HepG2 (cell line): ENCODE results near the gene TP53TG5. TPM values are rescaled to one million over a fixed set of nuclear protein-coding genes. Genes with fewer than 3 reads are reported as not detected.

Experiments
- HOXD1 ChIP-seq: sonication (generic); formaldehyde crosslinking; IDR thresholded peaks from 2 replicates; pipeline ENCODE4 v1.5.0; 2020; ENCODE audit warnings: missing genetic modification reagents
- JUND ChIP-seq: sonication (generic); formaldehyde crosslinking; IDR thresholded peaks from 2 replicates; pipeline ENCODE4 v1.8.0; 2022; ENCODE audit warnings: mild to moderate bottlenecking, missing genetic modification reagents
- KDM1A ChIP-seq: IDR thresholded peaks from 2 replicates; pipeline ENCODE4 v1.6.1; 2016; ENCODE audit warnings: missing compliant biosample characterization
- NRL ChIP-seq: sonication (generic); formaldehyde crosslinking; IDR thresholded peaks from 2 replicates; pipeline ENCODE4 v1.5.0; 2020; ENCODE audit warnings: missing genetic modification reagents, mild to moderate bottlenecking, moderate library complexity, borderline replicate concordance
- SNAI1 ChIP-seq: sonication (generic); formaldehyde crosslinking; IDR thresholded peaks from 2 replicates; pipeline ENCODE4 v1.5.0; 2020; ENCODE audit warnings: mild to moderate bottlenecking, missing genetic modification reagents, borderline replicate concordance
- STAT5B ChIP-seq: sonication (generic); formaldehyde crosslinking; IDR thresholded peaks from 2 replicates; pipeline ENCODE4 v1.4.0; 2020; ENCODE audit warnings: missing genetic modification reagents
- ZNF232 ChIP-seq: sonication (generic); formaldehyde crosslinking; IDR thresholded peaks from 2 replicates; pipeline ENCODE4 v1.4.0; 2020; ENCODE audit warnings: missing genetic modification reagents, borderline replicate concordance
- ZNF253 ChIP-seq: sonication (generic); formaldehyde crosslinking; IDR thresholded peaks from 2 replicates; pipeline ENCODE4 v1.8.0; 2022; ENCODE audit warnings: mild to moderate bottlenecking, missing genetic modification reagents, borderline replicate concordance
- ZNF263 ChIP-seq: sonication (generic); formaldehyde crosslinking; IDR thresholded peaks from 2 replicates; pipeline ENCODE4 v1.4.0; 2020; ENCODE audit warnings: missing genetic modification reagents
- ZNF615 ChIP-seq: sonication (generic); formaldehyde crosslinking; IDR thresholded peaks from 2 replicates; pipeline ENCODE4 v1.5.0; 2020; ENCODE audit warnings: mild to moderate bottlenecking, missing genetic modification reagents, borderline replicate concordance
- ZNF644 ChIP-seq: IDR thresholded peaks from 2 replicates; pipeline ENCODE4 v1.6.1; 2016; ENCODE audit warnings: low read depth
- ZNF737 ChIP-seq: sonication (generic); formaldehyde crosslinking; IDR thresholded peaks from 2 replicates; pipeline ENCODE4 v1.5.0; 2020; ENCODE audit warnings: missing genetic modification reagents, mild to moderate bottlenecking, borderline replicate concordance
- polyA plus RNA-seq, 8 experiments: library from polyadenylated mRNA; depleted of rRNA in 3 of 8; stranded (reverse) in 7 of 8; unstranded in 1 of 8; fragments of >200 nt; fragmentation: Illumina TruSeq in 4 of 8; extraction: Trizol in 4 of 8; gene quantifications; 2 replicates each; pipeline versions ENCODE4 v1.2.1 to v1.2.3, GENCODE V29; 2011 to 2016; ENCODE audit warnings: low read depth in 4 of 8, missing spikeins in 1 of 8, mixed read lengths in 1 of 8; ENCODE audit not compliant: insufficient read depth in 1 of 8
- total RNA-seq, 5 experiments: library from RNA; depleted of rRNA; stranded (reverse); fragments of >200 nt; fragmentation: Illumina TruSeq; extraction: Trizol; gene quantifications; 2 replicates each; pipeline ENCODE4 v1.2.3, GENCODE V29; 2016; ENCODE audit warnings: low read depth in 1 of 5
- TF ChIP-seq, protein P1 (sequence below): IDR thresholded peaks from 2 replicates; pipeline ENCODE4 v1.6.1; 2018; ENCODE audit warnings: missing genetic modification reagents
- TF ChIP-seq, protein P2 (sequence below): sonication (generic); formaldehyde crosslinking; IDR thresholded peaks from 2 replicates; pipeline ENCODE4 v1.4.0; 2020; ENCODE audit warnings: mild to moderate bottlenecking, missing genetic modification reagents, borderline replicate concordance
- TF ChIP-seq, protein P3 (sequence below): IDR thresholded peaks from 2 replicates; pipeline ENCODE4 v1.6.1; 2016; ENCODE audit warnings: low read depth
- TF ChIP-seq, protein P4 (sequence below): conservative IDR thresholded peaks from 2 replicates; pipeline ENCODE4 v1.6.1; 2018; ENCODE audit warnings: missing genetic modification reagents
- TF ChIP-seq, protein P5 (sequence below): sonication (generic); formaldehyde crosslinking; IDR thresholded peaks from 2 replicates; pipeline ENCODE4 v1.5.0; 2020; ENCODE audit warnings: missing genetic modification reagents, mild to moderate bottlenecking, borderline replicate concordance
- TF ChIP-seq, protein P6 (sequence below): sonication (generic); formaldehyde crosslinking; IDR thresholded peaks from 2 replicates; pipeline ENCODE4 v1.5.1; 2020; ENCODE audit warnings: missing genetic modification reagents, mild to moderate bottlenecking, borderline replicate concordance
- TF ChIP-seq, protein P7 (sequence below): IDR thresholded peaks from 2 replicates; pipeline ENCODE4 v1.6.1; 2016

TP53TG5 gene
- total and polyA plus RNA-seq, 2 of the 13 experiments (the other 11 are each of a cell fraction or from before 2014, with no cell fraction given): 0.11 TPM; not detected in 1

DNA sequence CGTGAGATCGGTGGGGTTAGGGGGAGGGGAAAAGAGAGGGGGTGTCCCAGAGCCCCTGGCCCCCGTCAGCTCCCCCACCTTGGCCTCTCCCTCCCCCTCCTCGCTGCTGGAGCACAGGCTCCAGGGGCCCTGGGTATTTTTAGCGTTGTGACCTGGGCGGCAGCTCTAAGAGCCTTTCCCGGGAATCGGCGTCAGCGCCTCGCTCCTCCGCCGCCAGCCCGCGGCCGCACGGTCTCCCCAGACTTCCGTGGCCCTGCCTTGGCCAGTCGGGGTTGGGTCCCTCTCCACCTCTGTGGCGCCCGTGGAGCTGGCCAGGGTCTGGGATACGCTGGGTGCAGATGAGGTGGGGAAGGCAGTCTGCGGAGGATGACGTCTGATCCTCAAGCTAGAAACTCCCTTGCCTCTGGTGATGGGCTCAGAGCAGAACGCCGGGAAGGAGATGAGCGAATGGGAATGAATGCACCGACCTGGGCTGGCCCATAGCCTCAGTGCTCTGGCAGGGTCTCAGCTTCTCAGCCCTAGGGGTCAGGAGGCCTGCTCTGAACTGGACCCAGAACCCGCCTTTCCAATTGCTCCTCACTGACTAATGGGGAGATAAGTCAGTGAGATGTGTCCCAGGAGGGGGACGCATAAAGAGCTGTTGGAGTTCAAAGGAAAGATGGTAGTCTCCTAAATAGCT lies 29.1 kb upstream of the TP53TG5 start (continued):
- TF ChIP-seq STAT5B (CRISPR knock-in tag): no peak
- TF ChIP-seq, protein P1, sequence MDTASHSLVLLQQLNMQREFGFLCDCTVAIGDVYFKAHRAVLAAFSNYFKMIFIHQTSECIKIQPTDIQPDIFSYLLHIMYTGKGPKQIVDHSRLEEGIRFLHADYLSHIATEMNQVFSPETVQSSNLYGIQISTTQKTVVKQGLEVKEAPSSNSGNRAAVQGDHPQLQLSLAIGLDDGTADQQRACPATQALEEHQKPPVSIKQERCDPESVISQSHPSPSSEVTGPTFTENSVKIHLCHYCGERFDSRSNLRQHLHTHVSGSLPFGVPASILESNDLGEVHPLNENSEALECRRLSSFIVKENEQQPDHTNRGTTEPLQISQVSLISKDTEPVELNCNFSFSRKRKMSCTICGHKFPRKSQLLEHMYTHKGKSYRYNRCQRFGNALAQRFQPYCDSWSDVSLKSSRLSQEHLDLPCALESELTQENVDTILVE (CRISPR knock-in tag): no peak
- TF ChIP-seq, protein P2, sequence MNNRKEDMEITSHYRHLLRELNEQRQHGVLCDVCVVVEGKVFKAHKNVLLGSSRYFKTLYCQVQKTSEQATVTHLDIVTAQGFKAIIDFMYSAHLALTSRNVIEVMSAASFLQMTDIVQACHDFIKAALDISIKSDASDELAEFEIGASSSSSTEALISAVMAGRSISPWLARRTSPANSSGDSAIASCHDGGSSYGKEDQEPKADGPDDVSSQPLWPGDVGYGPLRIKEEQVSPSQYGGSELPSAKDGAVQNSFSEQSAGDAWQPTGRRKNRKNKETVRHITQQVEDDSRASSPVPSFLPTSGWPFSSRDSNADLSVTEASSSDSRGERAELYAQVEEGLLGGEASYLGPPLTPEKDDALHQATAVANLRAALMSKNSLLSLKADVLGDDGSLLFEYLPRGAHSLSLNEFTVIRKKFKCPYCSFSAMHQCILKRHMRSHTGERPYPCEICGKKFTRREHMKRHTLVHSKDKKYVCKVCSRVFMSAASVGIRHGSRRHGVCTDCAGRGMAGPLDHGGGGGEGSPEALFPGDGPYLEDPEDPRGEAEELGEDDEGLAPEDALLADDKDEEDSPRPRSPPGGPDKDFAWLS (CRISPR knock-in tag): no peak
- no peak for TF ChIP-seq ZNF644 (CRISPR knock-in tag)
- no peak for TF ChIP-seq HOXD1 (CRISPR knock-in tag)
- TF ChIP-seq ZNF263 (CRISPR knock-in tag): no peak
- no peak for TF ChIP-seq ZNF737 (CRISPR knock-in tag)
- TF ChIP-seq JUND (CRISPR knock-in tag): no peak
- no peak for TF ChIP-seq ZNF232 (CRISPR knock-in tag)
- TF ChIP-seq ZNF615 (CRISPR knock-in tag): no peak
- TF ChIP-seq, protein P3, sequence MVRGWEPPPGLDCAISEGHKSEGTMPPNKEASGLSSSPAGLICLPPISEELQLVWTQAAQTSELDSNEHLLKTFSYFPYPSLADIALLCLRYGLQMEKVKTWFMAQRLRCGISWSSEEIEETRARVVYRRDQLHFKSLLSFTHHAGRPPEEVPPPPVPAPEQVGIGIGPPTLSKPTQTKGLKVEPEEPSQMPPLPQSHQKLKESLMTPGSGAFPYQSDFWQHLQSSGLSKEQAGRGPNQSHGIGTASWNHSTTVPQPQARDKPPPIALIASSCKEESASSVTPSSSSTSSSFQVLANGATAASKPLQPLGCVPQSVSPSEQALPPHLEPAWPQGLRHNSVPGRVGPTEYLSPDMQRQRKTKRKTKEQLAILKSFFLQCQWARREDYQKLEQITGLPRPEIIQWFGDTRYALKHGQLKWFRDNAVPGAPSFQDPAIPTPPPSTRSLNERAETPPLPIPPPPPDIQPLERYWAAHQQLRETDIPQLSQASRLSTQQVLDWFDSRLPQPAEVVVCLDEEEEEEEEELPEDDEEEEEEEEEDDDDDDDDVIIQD: no peak
- no peak for TF ChIP-seq SNAI1 (CRISPR knock-in tag)
- TF ChIP-seq KDM1A (CRISPR knock-in tag): no peak
- TF ChIP-seq, protein P4, sequence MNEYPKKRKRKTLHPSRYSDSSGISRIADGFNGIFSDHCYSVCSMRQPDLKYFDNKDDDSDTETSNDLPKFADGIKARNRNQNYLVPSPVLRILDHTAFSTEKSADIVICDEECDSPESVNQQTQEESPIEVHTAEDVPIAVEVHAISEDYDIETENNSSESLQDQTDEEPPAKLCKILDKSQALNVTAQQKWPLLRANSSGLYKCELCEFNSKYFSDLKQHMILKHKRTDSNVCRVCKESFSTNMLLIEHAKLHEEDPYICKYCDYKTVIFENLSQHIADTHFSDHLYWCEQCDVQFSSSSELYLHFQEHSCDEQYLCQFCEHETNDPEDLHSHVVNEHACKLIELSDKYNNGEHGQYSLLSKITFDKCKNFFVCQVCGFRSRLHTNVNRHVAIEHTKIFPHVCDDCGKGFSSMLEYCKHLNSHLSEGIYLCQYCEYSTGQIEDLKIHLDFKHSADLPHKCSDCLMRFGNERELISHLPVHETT (CRISPR knock-in tag): no peak
- TF ChIP-seq, protein P5, sequence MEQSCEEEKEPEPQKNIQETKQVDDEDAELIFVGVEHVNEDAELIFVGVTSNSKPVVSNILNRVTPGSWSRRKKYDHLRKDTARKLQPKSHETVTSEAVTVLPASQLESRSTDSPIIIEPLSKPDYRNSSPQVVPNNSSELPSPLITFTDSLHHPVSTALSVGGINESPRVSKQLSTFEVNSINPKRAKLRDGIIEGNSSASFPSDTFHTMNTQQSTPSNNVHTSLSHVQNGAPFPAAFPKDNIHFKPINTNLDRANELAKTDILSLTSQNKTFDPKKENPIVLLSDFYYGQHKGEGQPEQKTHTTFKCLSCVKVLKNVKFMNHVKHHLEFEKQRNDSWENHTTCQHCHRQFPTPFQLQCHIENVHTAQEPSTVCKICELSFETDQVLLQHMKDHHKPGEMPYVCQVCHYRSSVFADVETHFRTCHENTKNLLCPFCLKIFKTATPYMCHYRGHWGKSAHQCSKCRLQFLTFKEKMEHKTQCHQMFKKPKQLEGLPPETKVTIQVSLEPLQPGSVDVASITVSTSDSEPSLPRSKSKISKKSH: no peak
- no peak; the same call in 1 of the 2 replicates for TF ChIP-seq NRL
- 0 out of 2 replicates have a peak, but pooled peaks have one; percentile 11 for TF ChIP-seq ZNF253 (CRISPR knock-in tag)
- TF ChIP-seq, protein P6, sequence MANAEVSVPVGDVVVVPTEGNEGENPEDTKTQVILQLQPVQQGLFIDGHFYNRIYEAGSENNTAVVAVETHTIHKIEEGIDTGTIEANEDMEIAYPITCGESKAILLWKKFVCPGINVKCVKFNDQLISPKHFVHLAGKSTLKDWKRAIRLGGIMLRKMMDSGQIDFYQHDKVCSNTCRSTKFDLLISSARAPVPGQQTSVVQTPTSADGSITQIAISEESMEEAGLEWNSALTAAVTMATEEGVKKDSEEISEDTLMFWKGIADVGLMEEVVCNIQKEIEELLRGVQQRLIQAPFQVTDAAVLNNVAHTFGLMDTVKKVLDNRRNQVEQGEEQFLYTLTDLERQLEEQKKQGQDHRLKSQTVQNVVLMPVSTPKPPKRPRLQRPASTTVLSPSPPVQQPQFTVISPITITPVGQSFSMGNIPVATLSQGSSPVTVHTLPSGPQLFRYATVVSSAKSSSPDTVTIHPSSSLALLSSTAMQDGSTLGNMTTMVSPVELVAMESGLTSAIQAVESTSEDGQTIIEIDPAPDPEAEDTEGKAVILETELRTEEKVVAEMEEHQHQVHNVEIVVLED (CRISPR knock-in tag): no peak
- TF ChIP-seq, protein P7, sequence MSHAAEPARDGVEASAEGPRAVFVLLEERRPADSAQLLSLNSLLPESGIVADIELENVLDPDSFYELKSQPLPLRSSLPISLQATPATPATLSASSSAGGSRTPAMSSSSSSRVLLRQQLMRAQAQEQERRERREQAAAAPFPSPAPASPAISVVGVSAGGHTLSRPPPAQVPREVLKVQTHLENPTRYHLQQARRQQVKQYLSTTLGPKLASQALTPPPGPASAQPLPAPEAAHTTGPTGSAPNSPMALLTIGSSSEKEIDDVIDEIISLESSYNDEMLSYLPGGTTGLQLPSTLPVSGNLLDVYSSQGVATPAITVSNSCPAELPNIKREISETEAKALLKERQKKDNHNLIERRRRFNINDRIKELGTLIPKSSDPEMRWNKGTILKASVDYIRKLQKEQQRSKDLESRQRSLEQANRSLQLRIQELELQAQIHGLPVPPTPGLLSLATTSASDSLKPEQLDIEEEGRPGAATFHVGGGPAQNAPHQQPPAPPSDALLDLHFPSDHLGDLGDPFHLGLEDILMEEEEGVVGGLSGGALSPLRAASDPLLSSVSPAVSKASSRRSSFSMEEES (CRISPR knock-in tag): no peak
